Activated naive CD8-positive, alpha-beta T cell treated with anti-CD3 and anti-CD28 coated beads for 36 hours (primary cell): Measurements from ENCODE around the gene INPP5A. TPM values are rescaled to one million over a fixed set of nuclear protein-coding genes. Genes with fewer than 3 reads are reported as not detected.
"Not testable (repeated sequence)": the region's sequence is repeated elsewhere in the genome, so short reads cannot be mapped to it uniquely, and the experiment has no call there.

Source experiments
- DNase-seq: peaks from one replicate; pipeline ENCODE4 v3.0.0; 2021
- H3K27ac Mint-ChIP-seq: one replicate; pipeline ENCODE4 v1.8.0; 2022; ENCODE audit warnings: mild to moderate bottlenecking, moderate library complexity, mixed read lengths
- H3K27me3 Mint-ChIP-seq: one replicate; pipeline ENCODE4 v1.8.0; 2022; ENCODE audit warnings: mild to moderate bottlenecking, mixed read lengths
- H3K36me3 Mint-ChIP-seq: one replicate; pipeline ENCODE4 v1.8.0; 2021; ENCODE audit warnings: mild to moderate bottlenecking, mixed read lengths
- H3K4me1 Mint-ChIP-seq: one replicate; pipeline ENCODE4 v1.8.0; 2021; ENCODE audit warnings: mixed read lengths
- H3K4me3 Mint-ChIP-seq: one replicate; pipeline ENCODE4 v1.8.0; 2022; ENCODE audit warnings: mild to moderate bottlenecking, moderate library complexity, mixed read lengths
- H3K9me3 Mint-ChIP-seq: one replicate; pipeline ENCODE4 v1.8.0; 2022; ENCODE audit warnings: mixed read lengths
- total RNA-seq, 2 experiments: library from RNA; stranded (reverse); gene quantifications; one replicate each; pipeline ENCODE4 v1.2.3, GENCODE V29; 2021

INPP5A gene
- total RNA-seq, result 1 to 10 TPM; 6.1 to 7.4 TPM

- Mint-ChIP-seq H3K4me3 (peak within 1 kb of the TSS; percentile 90), H3K27me3 (no peaks in the 10 kb centered on the region), H3K9me3 (no peaks in the 10 kb centered on the region), H3K36me3 (no peaks in the 10 kb centered on the region), H3K4me1 (peaks cover 48% of the 10 kb centered on the region), H3K27ac (peak within 1 kb of the TSS; percentile 81)
- no peak for DNase-seq
These were observed at the start of gene INPP5A for GRCh38 chr10:132537684-132538001. TSS of gene INPP5A (plus strand) at chr10:132537787. CDS start at chr10:132538097, 310 bp downstream.

GRCh38 chr10:132488231-132488821 lies 49.3 kb upstream of the INPP5A start:
- no peaks in the 10 kb centered on the region for H3K4me1 Mint-ChIP-seq
- DNase-seq, result no peak

GRCh38 chr10:132489053-132489703 lies 48.4 kb upstream of the INPP5A start:
- no peak overlapping the region for H3K27ac Mint-ChIP-seq
- H3K4me1 Mint-ChIP-seq, result no peaks in the 10 kb centered on the region
- no peak for DNase-seq
- no peaks in the 10 kb centered on the region for H3K9me3 Mint-ChIP-seq
- H3K36me3 Mint-ChIP-seq, result no peaks in the 10 kb centered on the region
- H3K4me3 Mint-ChIP-seq, result no peak overlapping the region
- no peaks in the 10 kb centered on the region for H3K27me3 Mint-ChIP-seq

More at GRCh38 chr10:132488231-132488821, 49.3 kb upstream of the INPP5A start:
- Mint-ChIP-seq H3K4me3 (no peak overlapping the region), H3K27ac (no peak overlapping the region), H3K27me3 (no peaks in the 10 kb centered on the region), H3K9me3 (no peaks in the 10 kb centered on the region), H3K36me3 (no peaks in the 10 kb centered on the region)

- Mint-ChIP-seq H3K36me3 (no peaks in the 10 kb centered on the region), H3K4me3 (no peak overlapping the region), H3K27me3 (no peaks in the 10 kb centered on the region), H3K27ac (no peak overlapping the region), H3K4me1 (no peaks in the 10 kb centered on the region), H3K9me3 (no peaks in the 10 kb centered on the region)
- no peak for DNase-seq
These were observed 47.7 kb upstream of the INPP5A start for GRCh38 chr10:132489704-132490534.

- not testable (repeated sequence) for H3K4me3 Mint-ChIP-seq, H3K36me3 Mint-ChIP-seq, H3K27me3 Mint-ChIP-seq, H3K27ac Mint-ChIP-seq, H3K4me1 Mint-ChIP-seq, DNase-seq, H3K9me3 Mint-ChIP-seq
These were observed 46.1 kb upstream of the INPP5A start for GRCh38 chr10:132491534-132491933.

- H3K9me3 Mint-ChIP-seq, result no peaks in the 10 kb centered on the region
- H3K4me3 Mint-ChIP-seq, result no peak overlapping the region
- H3K27me3 Mint-ChIP-seq, result peaks cover 5% of the 10 kb centered on the region
- H3K4me1 Mint-ChIP-seq, result no peaks in the 10 kb centered on the region
- no peak for DNase-seq
- no peak overlapping the region for H3K27ac Mint-ChIP-seq
- no peaks in the 10 kb centered on the region for H3K36me3 Mint-ChIP-seq
These were observed 45.1 kb upstream of the INPP5A start for GRCh38 chr10:132492323-132493025.

- Mint-ChIP-seq H3K36me3 (no peaks in the 10 kb centered on the region), H3K27me3 (peaks cover 5% of the 10 kb centered on the region), H3K9me3 (no peaks in the 10 kb centered on the region), H3K4me1 (no peaks in the 10 kb centered on the region), H3K27ac (no peak overlapping the region), H3K4me3 (no peak overlapping the region)
- DNase-seq, result no peak
These were observed 44.3 kb upstream of the INPP5A start for GRCh38 chr10:132493246-132493755.

GRCh38 chr10:132493756-132494290 lies 43.8 kb upstream of the INPP5A start:
- Mint-ChIP-seq H3K27ac (no peak overlapping the region), H3K36me3 (no peaks in the 10 kb centered on the region), H3K4me1 (no peaks in the 10 kb centered on the region), H3K9me3 (no peaks in the 10 kb centered on the region), H3K4me3 (no peak overlapping the region), H3K27me3 (peaks cover 5% of the 10 kb centered on the region)
- DNase-seq, result no peak

GRCh38 chr10:132494866-132495630 lies 42.5 kb upstream of the INPP5A start:
- Mint-ChIP-seq H3K27ac (no peak overlapping the region), H3K4me1 (no peaks in the 10 kb centered on the region), H3K36me3 (no peaks in the 10 kb centered on the region), H3K9me3 (no peaks in the 10 kb centered on the region), H3K27me3 (peaks cover 5% of the 10 kb centered on the region), H3K4me3 (no peak overlapping the region)
- DNase-seq, result no peak

GRCh38 chr10:132496360-132497062 lies 41.1 kb upstream of the INPP5A start:
- H3K4me3 Mint-ChIP-seq, result no peak overlapping the region
- no peaks in the 10 kb centered on the region for H3K36me3 Mint-ChIP-seq

GRCh38 chr10:132497063-132497680 lies 40.4 kb upstream of the INPP5A start:
- no peak overlapping the region for H3K4me3 Mint-ChIP-seq
- DNase-seq, result no peak
- no peak overlapping the region for H3K27ac Mint-ChIP-seq
- H3K27me3 Mint-ChIP-seq, result peaks cover 10% of the 10 kb centered on the region
- H3K36me3 Mint-ChIP-seq, result no peaks in the 10 kb centered on the region
- no peaks in the 10 kb centered on the region for H3K4me1 Mint-ChIP-seq
- no peaks in the 10 kb centered on the region for H3K9me3 Mint-ChIP-seq

More at GRCh38 chr10:132496360-132497062, 41.1 kb upstream of the INPP5A start:
- Mint-ChIP-seq H3K27ac (no peak overlapping the region), H3K9me3 (no peaks in the 10 kb centered on the region), H3K27me3 (peaks cover 5% of the 10 kb centered on the region), H3K4me1 (no peaks in the 10 kb centered on the region)
- DNase-seq, result no peak

GRCh38 chr10:132497861-132498561 lies 39.6 kb upstream of the INPP5A start:
- no peaks in the 10 kb centered on the region for H3K36me3 Mint-ChIP-seq
- H3K27me3 Mint-ChIP-seq, result peaks cover 10% of the 10 kb centered on the region
- no peak overlapping the region for H3K4me3 Mint-ChIP-seq
- no peaks in the 10 kb centered on the region for H3K4me1 Mint-ChIP-seq
- H3K27ac Mint-ChIP-seq, result no peak overlapping the region
- no peaks in the 10 kb centered on the region for H3K9me3 Mint-ChIP-seq
- no peak for DNase-seq
